ENCODE results near the gene IGSF6.

Gene IGSF6

GRCh38 chr16:21645261-21645721 lies 7.1 kb downstream of the IGSF6 start:
- no peak for DNase-seq (ENCODE audit: low read depth)
- H3K4me3 ChIP-seq (ENCODE audit: low read depth, low read length), result no peak overlapping the region

GRCh38 chr16:21644674-21645073 lies 7.7 kb downstream of the IGSF6 start:
- no peak for TF ChIP-seq CTCF (IDR thresholded peaks at IDR 0.05; ENCODE audit: control insufficient read depth, extremely low read depth, insufficient read depth)
- DNase-seq (ENCODE audit: low read depth), result no peak
- H3K4me3 ChIP-seq (ENCODE audit: low read depth, low read length), result no peak overlapping the region

More at GRCh38 chr16:21645261-21645721, 7.1 kb downstream of the IGSF6 start:
- no peak for TF ChIP-seq CTCF (IDR thresholded peaks at IDR 0.05; ENCODE audit: control insufficient read depth, extremely low read depth, insufficient read depth)

- H3K4me3 ChIP-seq (ENCODE audit: low read depth, low read length), result no peak overlapping the region
- no peak for TF ChIP-seq CTCF (IDR thresholded peaks at IDR 0.05; ENCODE audit: control insufficient read depth, extremely low read depth, insufficient read depth)
- DNase-seq (ENCODE audit: low read depth), result no peak
These were observed 8.6 kb downstream of the IGSF6 start for GRCh38 chr16:21643785-21644184.

GRCh38 chr16:21642861-21643260 lies 9.5 kb downstream of the IGSF6 start:
- no peak for TF ChIP-seq CTCF (IDR thresholded peaks at IDR 0.05; ENCODE audit: control insufficient read depth, extremely low read depth, insufficient read depth)
- no peak for DNase-seq (ENCODE audit: low read depth)
- no peak overlapping the region for H3K4me3 ChIP-seq (ENCODE audit: low read depth, low read length)

- no peak overlapping the region for H3K4me3 ChIP-seq (ENCODE audit: low read depth, low read length)
- TF ChIP-seq CTCF (IDR thresholded peaks at IDR 0.05; ENCODE audit: control insufficient read depth, extremely low read depth, insufficient read depth), result no peak
- DNase-seq (ENCODE audit: low read depth), result no peak
These were observed 10.5 kb downstream of the IGSF6 start for GRCh38 chr16:21641916-21642315.

GRCh38 chr16:21639493-21639892 lies 12.9 kb downstream of the IGSF6 start:
- H3K4me3 ChIP-seq (ENCODE audit: low read depth, low read length), result no peak overlapping the region
- no peak for DNase-seq (ENCODE audit: low read depth)
- TF ChIP-seq CTCF (IDR thresholded peaks at IDR 0.05; ENCODE audit: control insufficient read depth, extremely low read depth, insufficient read depth), result no peak

- no peak for DNase-seq (ENCODE audit: low read depth)
- TF ChIP-seq CTCF (IDR thresholded peaks at IDR 0.05; ENCODE audit: control insufficient read depth, extremely low read depth, insufficient read depth), result no peak
- H3K4me3 ChIP-seq (ENCODE audit: low read depth, low read length), result no peak overlapping the region
These were observed 13.8 kb downstream of the IGSF6 start for GRCh38 chr16:21638573-21638975.

Measured in LNCaP clone FGC (cell line).